GM19035 (cell line): ENCODE measurements around the gene LIM2.
"Not testable (repeated sequence)": the region's sequence is repeated elsewhere in the genome, so short reads cannot be mapped to it uniquely, and the experiment has no call there.

Source experiments
- ATAC-seq: cut with Tn5 transposase; IDR thresholded peaks from one replicate; pipeline ENCODE4 v1.9.1; 2021; ENCODE audit not compliant: unreplicated experiment

The LIM2 gene

DNA sequence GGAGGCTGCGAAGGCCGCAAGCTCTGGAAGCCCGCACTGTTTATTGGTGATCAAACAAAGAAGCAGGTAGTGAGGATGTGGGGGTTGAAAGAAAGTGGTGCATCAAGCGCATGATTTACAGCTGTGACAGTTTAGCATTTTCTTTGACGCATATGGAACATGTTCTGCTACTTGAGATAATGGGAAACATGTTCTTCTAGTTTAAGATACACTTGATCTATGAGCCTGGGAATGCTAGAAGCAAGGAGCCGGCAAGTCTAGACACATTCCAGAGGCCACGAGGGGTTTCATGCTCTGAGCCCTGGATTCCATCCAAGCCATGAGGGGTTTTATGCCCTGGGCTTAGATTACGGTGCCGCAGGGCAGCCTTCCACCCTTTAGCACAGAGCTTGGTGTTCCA, 9.7 kb upstream of the LIM2 start:
- not testable (repeated sequence) for ATAC-seq

DNA sequence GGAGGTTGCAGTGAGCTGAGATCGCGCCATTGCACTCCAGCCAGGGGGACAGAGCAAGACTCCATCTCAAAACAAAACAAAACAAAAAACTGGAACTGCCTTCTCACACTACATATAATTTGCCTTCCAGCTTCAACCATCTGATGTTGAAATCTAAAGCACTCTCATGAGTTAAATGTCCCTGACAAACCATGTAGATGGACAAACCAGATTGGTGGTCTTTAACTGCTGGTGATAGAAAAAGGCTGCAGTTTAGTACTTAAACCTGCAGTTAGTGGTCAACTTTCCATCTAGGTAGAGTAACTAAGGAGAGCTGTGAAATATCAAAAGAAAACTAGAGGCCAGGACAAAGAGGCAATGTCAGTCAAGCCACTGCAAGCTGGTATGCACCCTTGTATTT, 8.4 kb upstream of the LIM2 start:
- ATAC-seq: no peak

DNA sequence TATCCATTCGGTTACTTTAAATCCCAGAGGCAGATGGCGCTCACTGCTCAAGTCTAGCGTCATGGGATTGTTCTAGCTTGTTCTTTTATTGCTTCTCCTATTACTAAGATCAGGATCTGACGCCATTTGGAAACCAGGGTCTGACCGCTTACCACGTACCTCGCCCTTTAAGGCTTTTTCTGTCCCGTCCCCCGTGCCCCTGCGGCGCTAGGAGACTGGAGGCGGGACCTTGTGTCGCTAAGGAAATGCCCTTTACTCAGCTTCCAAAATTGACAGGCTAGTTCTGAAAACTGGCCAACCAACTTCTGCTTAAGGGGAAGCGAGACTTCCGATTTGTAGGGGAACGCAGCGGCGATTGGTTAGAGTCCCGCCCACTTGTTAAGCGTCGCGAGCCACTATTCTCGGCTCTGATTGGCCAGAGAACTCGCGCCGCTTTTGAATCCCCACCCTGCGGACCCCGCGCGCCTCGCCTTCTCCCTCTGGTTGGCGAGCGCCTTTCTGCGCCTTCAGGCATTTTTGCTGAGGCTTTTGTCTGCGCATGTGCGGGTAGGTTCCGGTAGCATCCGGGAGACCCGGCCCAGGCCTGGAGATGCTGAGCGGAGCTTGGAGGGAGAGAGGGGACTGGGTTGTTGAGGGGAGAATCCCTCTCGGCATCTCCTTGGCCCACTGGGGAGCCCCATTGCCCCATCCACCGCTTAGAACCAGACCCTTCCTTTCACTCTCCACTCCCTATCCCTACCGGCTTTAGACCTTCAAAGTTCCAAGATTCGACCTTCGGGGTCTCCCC, 6.5 kb upstream of the LIM2 start:
- ATAC-seq: peak; percentile 84

DNA sequence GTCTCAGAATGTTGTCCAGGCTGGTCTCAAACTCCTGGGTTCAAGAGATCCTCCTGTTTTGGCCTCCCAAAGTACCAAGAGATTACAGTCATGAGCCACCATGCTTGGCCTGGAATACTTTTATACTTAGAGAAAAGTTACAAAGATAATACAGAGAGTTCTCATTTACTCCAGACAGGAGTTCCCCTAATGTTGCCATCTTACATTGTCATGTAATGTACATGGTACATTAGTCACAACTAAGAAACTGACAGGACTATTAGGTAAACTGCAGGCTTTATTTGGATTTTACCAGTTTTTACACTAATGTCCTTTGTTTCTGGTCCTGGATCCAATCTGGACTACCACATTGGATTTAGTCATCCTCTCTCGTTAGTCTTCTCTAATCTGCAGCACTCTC, 4.9 kb upstream of the LIM2 start:
- no peak for ATAC-seq

DNA sequence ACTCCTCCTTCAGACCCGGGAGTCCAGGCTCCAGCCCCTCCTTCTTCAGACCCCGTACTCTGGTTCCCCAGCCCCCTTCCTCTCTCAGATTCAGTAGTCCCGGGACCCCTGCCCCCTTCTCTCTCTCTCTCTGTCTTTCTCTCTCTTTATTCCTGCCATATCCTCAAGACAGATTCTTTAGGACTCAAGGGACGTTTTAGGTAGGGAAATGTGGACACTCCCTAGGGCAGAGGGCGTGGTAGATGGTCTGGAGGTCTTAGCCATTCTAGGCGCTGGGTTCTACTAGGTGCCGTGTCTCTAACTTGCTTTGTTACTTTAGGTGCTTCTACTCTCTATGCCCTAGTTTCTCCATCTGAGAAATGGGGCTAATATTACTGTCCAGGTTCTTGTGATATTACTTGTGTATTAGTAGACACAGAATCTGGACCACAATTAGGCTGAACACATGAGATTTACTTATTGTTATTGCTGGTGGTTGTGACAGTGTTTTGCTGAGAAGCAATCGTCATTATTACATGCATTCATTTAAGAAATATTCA, 3.4 kb upstream of the LIM2 start:
- no peak for ATAC-seq

DNA sequence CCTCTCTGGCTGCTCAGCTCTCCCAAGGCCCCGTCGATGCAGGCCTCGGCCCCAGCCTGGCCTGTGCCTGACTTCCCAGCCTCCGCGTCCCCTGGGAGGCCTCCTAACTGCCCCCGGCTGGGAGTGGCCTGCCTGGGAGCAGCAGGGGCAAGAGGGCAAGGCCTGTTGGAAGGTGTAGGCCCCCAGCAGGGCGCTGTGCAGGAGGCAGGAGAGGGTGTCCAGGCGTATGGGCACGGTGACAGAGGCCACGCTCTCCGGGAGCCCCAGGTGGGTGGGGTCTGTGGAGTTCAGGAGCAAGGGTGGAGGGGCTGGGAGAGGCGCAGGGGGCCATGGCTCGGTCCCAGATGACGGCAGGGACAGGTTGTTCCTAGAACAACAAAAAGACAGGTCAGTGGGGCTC, 1.4 kb upstream of the LIM2 start:
- no peak for ATAC-seq

DNA sequence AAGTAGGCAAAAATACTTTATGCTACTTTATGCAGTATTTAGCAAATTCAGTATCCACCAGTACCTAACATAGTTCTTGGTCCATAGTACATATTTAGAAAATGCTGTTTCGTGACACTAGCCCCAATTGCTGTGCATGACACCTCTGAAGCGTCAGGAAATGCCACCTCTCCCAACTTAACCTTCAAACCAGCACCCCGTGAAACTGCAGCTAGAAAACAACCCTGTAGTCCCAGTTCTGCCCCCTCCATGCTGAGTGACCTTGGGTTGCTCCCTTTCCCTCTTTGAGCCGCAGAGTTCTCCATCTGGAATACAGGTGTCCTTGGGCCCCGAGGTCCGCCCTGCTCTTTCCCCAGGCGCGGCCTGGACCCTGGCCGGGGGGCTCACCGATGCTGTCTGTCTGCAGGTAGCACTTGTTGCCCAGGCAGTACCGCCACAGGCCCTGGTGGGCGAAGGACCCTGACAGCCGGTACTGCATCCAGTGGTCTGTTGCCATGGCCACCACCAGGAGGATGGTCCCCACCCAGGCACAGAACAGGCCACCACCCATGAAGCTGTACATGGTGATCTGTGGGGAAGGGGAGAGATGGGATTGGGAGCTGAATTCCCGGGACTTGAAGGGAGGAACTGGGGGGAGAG, 773 bp downstream of the LIM2 start:
- no peak for ATAC-seq

DNA sequence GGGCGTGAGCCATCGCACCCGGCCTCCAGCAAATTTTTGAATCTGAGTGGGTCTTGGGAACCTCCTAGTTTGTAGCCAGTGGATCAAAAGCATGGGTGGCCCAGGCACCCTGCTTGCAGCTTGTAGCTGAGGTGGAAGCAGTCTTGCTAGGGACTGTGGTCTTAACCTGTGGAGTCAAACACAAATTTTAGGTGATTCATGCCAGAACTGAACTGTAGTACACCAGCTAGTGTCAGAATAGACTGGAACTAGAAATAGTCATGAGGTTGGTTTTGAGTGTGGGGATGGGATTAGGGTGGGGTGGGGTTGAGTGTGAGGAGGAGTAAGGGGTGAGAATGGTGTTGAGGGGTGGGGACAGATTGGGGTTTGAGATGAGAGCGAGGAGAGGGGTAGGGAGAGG, 5.8 kb downstream of the LIM2 start:
- ATAC-seq: no peak

DNA sequence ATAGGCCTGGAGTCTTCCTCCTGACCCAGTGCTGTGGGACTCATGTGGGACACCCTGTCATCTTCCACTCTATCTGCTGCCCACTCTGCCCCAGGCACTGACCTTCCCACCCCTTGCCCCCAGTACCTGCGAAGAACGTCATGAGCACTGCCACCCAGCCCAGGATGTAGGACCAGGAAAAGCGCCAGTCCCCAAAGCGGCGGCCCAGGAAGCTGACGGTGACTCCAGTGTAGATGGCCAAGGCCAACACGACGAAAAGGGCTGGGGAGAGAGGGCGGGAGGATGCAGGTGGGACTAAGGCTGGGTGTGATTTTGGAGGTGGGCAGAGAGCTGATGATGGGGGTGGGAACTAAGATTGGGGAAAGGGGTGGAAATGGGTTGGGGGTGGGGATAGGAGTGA, 7.4 kb downstream of the LIM2 start:
- ATAC-seq: no peak

DNA sequence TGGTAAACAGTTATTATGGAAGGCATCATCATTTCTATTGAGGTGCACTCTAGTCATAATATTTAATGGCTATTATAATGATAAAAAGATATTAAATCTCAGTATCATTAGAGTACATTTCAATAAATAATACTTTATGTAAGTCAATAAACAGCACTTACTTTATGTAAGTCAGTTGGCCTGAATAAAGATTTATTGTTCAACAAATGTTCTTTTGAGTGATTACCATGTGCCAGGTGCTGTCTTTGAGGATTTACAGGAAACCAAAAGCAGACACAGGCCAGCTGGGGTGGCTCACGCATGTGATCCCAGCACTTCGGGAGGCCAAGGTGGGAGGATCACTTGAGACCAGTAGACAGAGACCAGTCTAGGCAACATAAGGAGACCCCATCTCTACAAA, 10.4 kb downstream of the LIM2 start:
- no peak for ATAC-seq

DNA sequence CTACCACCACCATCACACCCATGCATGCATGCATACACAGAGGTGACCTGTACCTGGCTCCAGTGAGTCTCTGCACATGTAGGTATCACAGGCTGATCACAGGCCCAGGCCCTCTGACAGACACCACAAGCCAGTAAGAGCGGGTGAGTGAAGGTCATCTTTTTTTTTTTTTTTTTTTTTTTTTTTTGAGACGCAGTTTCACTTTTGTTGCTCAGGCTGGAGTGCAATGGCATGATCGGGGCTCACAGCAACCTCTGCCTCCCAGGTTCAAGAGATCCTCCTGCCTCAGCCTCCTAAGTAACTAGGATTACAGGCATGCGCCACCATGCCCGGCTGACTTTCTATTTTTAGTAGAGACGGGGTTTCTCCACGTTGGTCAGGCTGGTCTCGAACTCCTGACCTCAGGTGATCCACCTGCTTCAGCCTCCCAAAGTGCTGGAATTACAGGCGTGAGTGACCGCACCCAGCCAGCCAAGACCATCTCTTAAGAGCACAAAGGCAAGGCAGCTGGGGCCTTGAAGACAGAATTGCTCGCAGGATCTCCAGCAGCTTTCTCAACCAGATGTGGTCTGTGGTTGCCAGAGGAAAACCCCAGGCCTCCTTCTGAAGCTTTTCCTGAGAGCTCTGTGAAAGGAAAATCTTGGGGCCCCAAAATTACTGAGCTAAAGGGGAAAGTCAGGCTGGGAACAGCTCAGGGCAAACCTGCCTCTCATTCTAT, 12.1 kb downstream of the LIM2 start:
- no peak for ATAC-seq

DNA sequence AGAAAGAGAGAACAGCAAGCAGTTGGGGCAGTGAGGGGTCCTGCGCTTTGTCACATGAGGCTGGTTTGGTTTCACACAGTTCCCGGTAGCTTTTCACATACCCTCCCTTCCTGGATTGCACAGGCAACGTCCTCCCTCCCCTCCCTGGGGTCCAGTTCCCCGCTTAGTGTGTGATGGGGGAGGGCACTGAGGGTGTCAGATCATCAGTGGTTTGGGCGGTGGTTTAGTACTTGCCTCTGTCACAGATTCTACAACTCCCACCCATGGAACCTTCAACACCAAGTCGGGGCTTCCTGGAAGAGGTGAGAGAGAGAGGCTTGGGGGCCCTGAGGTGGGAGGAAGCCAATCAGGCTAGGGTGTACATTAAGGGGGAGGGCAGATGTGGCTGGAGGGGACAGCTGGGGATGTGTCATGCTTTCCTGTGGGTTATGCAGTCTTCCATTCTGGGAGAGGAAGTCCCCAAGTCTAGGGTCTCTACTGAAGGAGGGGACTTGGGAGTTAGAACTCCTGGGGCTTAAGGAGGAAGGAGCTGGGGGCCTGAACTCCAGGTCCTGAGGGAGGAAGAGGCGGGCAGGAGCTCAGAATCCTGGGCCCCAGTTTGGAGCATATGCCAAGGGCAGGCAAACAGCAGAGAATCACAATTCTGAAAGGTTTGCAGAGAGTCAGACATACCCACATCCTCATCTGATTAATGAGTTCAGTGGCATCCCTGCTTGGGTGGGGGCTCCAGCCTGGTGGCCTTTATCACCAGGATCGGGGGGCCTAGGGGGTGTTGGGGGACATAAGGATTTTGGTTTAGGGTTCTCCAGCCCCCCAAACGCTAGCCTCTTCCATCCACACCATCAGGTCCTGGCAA, 14.9 kb downstream of the LIM2 start, which contains the start of gene NKG7:
Gene NKG7, minus strand, starts transcription at position 6 of the 856 bp plus-strand sequence. CDS start 119 bp downstream, outside the sequence.
- ATAC-seq: no peak

DNA sequence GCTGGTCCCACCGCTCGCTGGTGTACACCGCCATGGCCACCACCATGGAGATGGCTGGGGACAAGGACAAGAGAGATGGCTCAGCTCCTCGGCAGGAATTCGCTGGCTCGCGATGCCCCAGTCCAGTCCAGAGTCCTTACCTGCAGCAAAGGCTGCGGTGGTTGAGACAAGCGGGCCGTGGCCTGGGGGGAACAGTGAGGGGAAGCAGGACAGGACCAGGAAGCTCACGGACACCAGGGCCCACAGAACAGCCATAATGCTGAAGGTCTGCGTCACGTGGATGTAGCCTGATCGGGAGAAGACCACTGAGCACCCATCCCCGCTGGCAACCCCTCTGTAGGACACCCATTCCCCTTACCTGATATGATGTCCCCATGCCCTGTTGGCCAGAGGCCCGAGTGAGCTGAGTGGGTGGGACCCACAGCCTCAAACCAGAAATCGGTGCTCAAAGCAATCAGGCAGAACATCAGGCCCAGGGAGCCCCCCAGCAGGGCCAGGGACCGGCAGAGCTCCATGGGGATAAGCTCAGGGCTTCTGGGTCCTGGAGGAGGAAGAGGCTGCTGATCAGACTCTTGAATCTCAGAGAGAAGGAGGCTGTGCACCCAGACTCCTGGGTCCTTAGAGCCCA, 15.6 kb downstream of the LIM2 start:
- no peak for ATAC-seq

DNA sequence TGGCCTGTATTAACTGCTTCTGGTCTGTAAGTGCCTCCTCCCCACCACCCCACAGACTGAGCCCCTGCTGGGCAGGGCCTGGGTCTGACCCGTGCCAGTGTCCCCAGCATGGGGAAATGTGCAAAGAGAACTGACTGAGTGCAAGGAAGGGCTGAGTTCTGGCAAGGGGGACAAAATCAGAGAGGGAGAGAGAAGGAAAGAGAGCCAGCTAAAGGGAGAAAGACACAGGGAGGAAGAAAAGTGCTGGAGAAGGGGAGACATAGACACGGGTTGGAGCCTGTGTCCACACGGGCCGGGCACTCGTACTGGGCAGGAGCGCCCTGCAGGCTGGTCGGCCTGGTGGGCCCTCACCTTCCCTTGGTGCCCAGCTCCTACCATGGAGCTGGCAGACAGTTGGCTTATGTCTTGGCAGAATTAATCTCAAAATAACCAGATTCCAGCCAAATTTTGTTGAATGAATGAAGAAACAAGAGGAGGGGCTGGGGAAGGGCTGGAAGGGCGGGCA, 16.5 kb downstream of the LIM2 start:
- ATAC-seq: no peak

DNA sequence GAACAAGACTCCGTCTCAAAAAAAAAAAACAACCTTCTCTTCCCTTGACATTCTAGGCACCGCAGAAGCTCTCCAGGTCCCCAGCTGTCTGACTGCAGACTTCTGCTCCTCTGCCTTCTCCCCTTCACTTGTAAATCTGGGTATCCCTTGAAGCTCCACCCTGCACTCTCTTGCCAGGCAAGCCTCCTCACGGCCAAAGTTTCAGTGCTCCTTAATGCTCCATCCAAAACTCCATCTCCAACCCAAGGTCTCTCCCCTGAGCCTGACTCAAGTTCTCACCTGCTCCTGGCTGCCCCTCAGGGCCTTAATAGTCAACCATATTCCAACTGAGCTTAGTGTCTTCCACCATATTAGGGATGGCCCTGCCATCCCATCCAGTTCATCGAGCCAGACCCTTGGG, 17.5 kb downstream of the LIM2 start:
- ATAC-seq: no peak

DNA sequence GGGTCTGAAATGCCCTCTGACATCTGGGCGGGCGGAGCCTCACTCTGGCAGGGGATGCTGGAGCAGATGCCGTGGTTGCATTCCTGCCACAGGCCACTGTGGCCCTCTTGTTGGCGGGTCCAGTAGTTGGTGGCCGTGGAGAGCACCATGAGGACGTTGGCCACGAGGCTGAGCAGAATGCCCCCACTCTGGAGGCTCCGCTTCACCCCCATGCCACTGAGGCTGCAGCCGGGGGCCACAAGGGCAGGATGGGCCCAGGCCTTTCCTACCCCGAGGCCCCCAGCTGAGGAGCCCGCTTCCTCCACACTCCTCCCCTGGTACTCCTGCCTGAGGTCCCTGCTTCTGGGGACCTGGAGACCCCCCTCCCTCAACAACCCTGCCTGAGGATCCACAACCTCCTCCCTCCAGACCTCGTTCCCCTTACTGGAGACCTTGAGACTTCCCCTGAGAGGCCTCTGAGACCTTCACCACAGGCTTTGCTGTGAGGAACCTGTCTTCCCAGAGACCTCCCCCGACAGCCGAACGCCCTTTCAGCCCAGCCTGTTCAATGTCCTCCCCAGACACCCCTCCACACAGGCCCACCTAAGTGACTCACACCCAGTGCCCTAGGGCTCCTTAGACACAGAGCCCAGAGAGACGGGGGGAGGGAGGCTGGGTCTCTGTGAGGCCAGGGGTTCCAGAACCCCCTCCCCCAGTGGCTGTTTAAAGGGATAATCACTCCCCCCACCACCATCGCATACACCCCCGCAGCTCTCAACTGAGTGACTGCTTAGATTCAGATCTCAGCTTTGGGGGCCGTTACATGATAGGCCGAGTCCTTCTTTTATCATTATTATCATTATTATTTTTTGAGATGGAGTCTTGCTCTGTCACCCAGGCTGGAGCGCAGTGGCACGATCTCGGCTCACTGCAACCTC, 19.1 kb downstream of the LIM2 start, which contains the start of gene CLDND2:
Gene CLDND2, minus strand, starts transcription at position 638 of the 917 bp plus-strand sequence. Its CDS starts 426 bp downstream, at position 212.
- peak; percentile 0 for ATAC-seq

DNA sequence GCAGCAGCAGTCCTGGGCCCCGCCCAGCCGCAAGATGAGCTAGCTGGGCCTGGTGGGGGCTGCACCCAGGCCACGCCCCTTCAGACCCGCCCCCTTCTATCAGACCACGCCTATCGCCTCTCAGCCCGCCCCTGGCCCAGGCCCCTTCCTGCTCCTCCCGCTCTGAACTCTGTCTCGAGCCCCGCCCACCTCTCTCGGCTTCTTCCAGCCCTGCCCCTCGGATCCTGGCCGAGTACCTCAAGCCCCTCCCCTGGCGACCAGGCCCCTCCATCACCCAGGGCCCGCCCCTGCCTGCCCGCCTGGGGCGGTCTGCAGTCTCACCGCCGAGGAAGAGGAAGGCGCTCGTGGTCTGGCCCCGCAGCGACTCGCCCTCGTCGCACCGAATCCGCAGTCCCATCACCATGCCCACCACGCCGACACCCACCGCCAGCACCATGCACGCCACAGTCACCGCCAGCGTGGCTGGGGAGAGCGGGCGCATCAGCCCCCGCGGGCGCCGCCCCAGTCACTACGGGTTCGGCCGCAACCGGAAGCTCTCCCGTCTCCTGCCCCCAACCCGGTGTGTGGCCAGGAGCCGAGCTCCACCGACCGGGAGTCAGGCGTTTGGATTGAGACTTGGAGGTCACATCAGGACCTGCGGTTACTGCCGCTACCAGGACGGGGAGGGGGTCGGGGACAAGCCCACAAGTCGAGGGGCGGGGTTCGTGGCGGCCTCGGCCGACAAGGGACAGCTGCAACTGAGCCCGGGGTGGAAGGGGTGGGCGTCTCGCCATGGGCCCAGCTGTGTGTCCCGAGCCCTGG, 20.0 kb downstream of the LIM2 start:
- peak; percentile 74 for ATAC-seq

DNA sequence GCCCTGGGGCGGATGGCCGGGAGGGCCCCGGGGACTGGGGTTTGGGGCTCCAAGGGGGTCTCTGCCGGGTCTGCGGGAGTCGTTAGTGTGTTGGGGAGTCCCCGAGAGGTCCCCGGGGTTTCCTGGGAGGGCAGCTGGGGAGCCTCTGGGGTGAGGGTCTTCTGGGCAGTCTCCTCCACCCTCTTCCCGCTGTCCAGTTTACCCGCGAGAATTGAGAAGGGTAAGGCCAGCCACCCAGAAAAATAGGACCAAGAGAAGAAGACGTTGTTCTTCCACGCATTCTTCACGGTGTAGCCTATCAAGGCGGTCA, 20.6 kb downstream of the LIM2 start:
- ATAC-seq: no peak
